Caco-2 (cell line): Measurements from ENCODE around the gene ODAD2. TPM values are rescaled to one million over a fixed set of nuclear protein-coding genes. Genes with fewer than 3 reads are reported as not detected.

ENCODE experiments used
- BruUV-seq: library from RNA; stranded (reverse); fragments of 400-500 nt; replicated peaks from 2 replicates; lab custom pipeline; 2021; lab: Mats Ljungman, UMichigan
- CTCF ChIA-PET: fragments of 300-600 bp; sonication (Branson Sonifier 250); formaldehyde crosslinking; loops from one replicate; lab custom pipeline; 2022; ENCODE audit warnings: antibody characterized with exemption; lab: Charles Lee
- POLR2A ChIA-PET: fragments of 300-600 bp; sonication (Branson Sonifier 250); formaldehyde crosslinking; loops from one replicate; lab custom pipeline; 2022; ENCODE audit warnings: antibody characterized with exemption; lab: Charles Lee
- DNase-seq, 2 experiments: peaks; one replicate each; pipeline versions ENCODE4 v3.0.0 to v3.0.0-alpha.2; 2020 to 2022
- H3K27me3 ChIP-seq: replicated peaks from 2 replicates; pipeline ENCODE4 v1.6.0; 2011; ENCODE audit warnings: low read length; ENCODE audit not compliant: control insufficient read depth, insufficient read depth
- H3K36me3 ChIP-seq: 2 replicates; pipeline ENCODE4 v1.5.1; 2011; ENCODE audit warnings: low read length; ENCODE audit not compliant: control insufficient read depth, insufficient read depth
- H3K4me1 ChIP-seq: fragments of 250-450 bp; sonication (Bioruptor Pico); 2 replicates; pipeline ENCODE4 v1.5.1; 2020; ENCODE audit warnings: mild to moderate bottlenecking
- H3K4me3 ChIP-seq: 2 replicates; pipeline ENCODE4 v1.5.1; 2011; ENCODE audit warnings: low read depth, mild to moderate bottlenecking, control low read depth, low read length
- H3K9me3 ChIP-seq: fragments of 250-450 bp; sonication (Bioruptor Pico); 2 replicates; pipeline ENCODE4 v1.5.1; 2020; ENCODE audit warnings: mild to moderate bottlenecking, moderate library complexity
- H3K27ac Mint-ChIP-seq: one replicate; pipeline ENCODE4 v1.8.0; 2022; ENCODE audit warnings: mixed read lengths; ENCODE audit not compliant: unreplicated experiment
- H3K27me3 Mint-ChIP-seq: one replicate; pipeline ENCODE4 v1.8.0; 2022; ENCODE audit warnings: mixed read lengths; ENCODE audit not compliant: insufficient read depth, unreplicated experiment
- H3K36me3 Mint-ChIP-seq: one replicate; pipeline ENCODE4 v1.8.0; 2022; ENCODE audit warnings: mild to moderate bottlenecking, mixed read lengths; ENCODE audit not compliant: insufficient read depth, unreplicated experiment
- H3K4me1 Mint-ChIP-seq: one replicate; pipeline ENCODE4 v1.8.0; 2022; ENCODE audit warnings: low read depth, mixed read lengths; ENCODE audit not compliant: unreplicated experiment
- H3K4me3 Mint-ChIP-seq: one replicate; pipeline ENCODE4 v1.8.0; 2022; ENCODE audit warnings: mild to moderate bottlenecking, moderate library complexity, mixed read lengths; ENCODE audit not compliant: unreplicated experiment
- H3K9me3 Mint-ChIP-seq: one replicate; pipeline ENCODE4 v1.8.0; 2022; ENCODE audit warnings: mixed read lengths; ENCODE audit not compliant: unreplicated experiment
- intact Hi-C: fragments of 100-400 bp; cut with micrococcal nuclease; formaldehyde crosslinking; loops from one replicate; pipeline ENCODE4 v1.10.0; 2022; ENCODE audit not compliant: unreplicated experiment
- total RNA-seq: library from RNA; stranded (reverse); gene quantifications from 2 replicates; pipeline ENCODE4 v1.2.3, GENCODE V29; 2022
- TF ChIP-seq, protein P1 (sequence below), 2 experiments: fragments of 200-600 bp in 1 of 2; IDR thresholded peaks; 1 replicate in 1 of 2; 2 replicates in 1 of 2; pipeline versions ENCODE4 v1.5.1 to v1.8.0; 2011 to 2022; ENCODE audit warnings: antibody characterized with exemption in 1 of 2, control low read depth in 1 of 2, inconsistent platforms in 1 of 2, low read depth in 1 of 2, low read length in 1 of 2, mild to moderate bottlenecking in 1 of 2, moderate library complexity in 1 of 2; ENCODE audit not compliant: insufficient read depth in 1 of 2, severe bottlenecking in 1 of 2, unreplicated experiment in 1 of 2

ODAD2 gene
- total RNA-seq, 1 experiment from 2014 or later: not detected

GRCh38 chr10:27949528-27950241, 49.2 kb downstream of the ODAD2 start:
- intact Hi-C loops: no loop called here
- no peak overlapping the region for H3K27ac Mint-ChIP-seq
- Histone ChIP-seq H3K27me3 (peaks cover 1% of the 10 kb centered on the region; the same call in 1 of the 2 replicates), H3K4me1 (no peaks in the 10 kb centered on the region), H3K36me3 (no peaks in the 10 kb centered on the region), H3K4me3 (no peak overlapping the region), H3K9me3 (no peaks in the 10 kb centered on the region)
- H3K36me3 Mint-ChIP-seq: no peaks in the 10 kb centered on the region
- POLR2A ChIA-PET: interaction anchor here (0.5 kb wide), 1 partner anchor 435 kb away, joined by 3 read pairs; no protein-coding TSS in a partner anchor
- BruUV-seq: no TSS peak
- no peak overlapping the region for H3K4me3 Mint-ChIP-seq
- no peaks in the 10 kb centered on the region for H3K4me1 Mint-ChIP-seq
- no peaks in the 10 kb centered on the region for H3K9me3 Mint-ChIP-seq
- DNase-seq: no peak
- CTCF ChIA-PET: no interaction called here
- H3K27me3 Mint-ChIP-seq: peaks cover 16% of the 10 kb centered on the region
- TF ChIP-seq, protein P1, sequence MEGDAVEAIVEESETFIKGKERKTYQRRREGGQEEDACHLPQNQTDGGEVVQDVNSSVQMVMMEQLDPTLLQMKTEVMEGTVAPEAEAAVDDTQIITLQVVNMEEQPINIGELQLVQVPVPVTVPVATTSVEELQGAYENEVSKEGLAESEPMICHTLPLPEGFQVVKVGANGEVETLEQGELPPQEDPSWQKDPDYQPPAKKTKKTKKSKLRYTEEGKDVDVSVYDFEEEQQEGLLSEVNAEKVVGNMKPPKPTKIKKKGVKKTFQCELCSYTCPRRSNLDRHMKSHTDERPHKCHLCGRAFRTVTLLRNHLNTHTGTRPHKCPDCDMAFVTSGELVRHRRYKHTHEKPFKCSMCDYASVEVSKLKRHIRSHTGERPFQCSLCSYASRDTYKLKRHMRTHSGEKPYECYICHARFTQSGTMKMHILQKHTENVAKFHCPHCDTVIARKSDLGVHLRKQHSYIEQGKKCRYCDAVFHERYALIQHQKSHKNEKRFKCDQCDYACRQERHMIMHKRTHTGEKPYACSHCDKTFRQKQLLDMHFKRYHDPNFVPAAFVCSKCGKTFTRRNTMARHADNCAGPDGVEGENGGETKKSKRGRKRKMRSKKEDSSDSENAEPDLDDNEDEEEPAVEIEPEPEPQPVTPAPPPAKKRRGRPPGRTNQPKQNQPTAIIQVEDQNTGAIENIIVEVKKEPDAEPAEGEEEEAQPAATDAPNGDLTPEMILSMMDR (IDR thresholded peaks at IDR 0.05; ENCODE audit: insufficient read depth in 1 of 2, low read depth in 1 of 2, low read length in 1 of 2, severe bottlenecking in 1 of 2, unreplicated experiment in 1 of 2): no peak

DNA sequence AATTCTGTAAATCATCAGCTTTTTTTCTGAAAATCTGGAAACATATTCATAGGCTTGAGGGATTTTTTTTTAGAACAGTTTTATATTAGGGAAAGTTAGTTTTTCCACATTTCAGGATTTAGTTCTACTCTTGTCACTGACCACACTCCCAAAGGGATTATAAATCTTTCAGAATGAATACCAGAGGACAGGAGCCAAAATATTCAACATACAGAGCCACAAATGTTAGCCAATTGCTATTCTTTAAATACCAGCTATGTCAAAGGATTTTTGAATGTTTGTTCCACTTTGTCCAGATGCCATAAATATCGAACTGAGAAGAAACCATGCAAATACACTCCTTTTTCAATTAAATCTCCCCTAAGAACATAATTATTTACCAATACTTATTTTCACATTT, 50.7 kb downstream of the ODAD2 start:
- H3K27me3 Mint-ChIP-seq: peaks cover 22% of the 10 kb centered on the region
- ChIA-PET CTCF (no interaction called here), POLR2A (no interaction called here)
- intact Hi-C loops: no loop called here
- Histone ChIP-seq H3K4me1 (no peaks in the 10 kb centered on the region), H3K4me3 (no peak overlapping the region), H3K9me3 (no peaks in the 10 kb centered on the region), H3K36me3 (no peaks in the 10 kb centered on the region), H3K27me3 (peaks cover 3% of the 10 kb centered on the region; the same call in 1 of the 2 replicates)
- H3K4me1 Mint-ChIP-seq: no peaks in the 10 kb centered on the region
- DNase-seq: no peak
- BruUV-seq: no TSS peak
- no peak overlapping the region for H3K27ac Mint-ChIP-seq
- no peak overlapping the region for H3K4me3 Mint-ChIP-seq
- no peaks in the 10 kb centered on the region for H3K9me3 Mint-ChIP-seq
- TF ChIP-seq, protein P1 (IDR thresholded peaks at IDR 0.05; ENCODE audit: insufficient read depth in 1 of 2, low read depth in 1 of 2, low read length in 1 of 2, severe bottlenecking in 1 of 2, unreplicated experiment in 1 of 2): no peak
- no peaks in the 10 kb centered on the region for H3K36me3 Mint-ChIP-seq

- H3K4me3 Mint-ChIP-seq: no peak overlapping the region
Observed at GRCh38 chr10:27947540-27947939, 51.3 kb downstream of the ODAD2 start.

More at GRCh38 chr10:27947540-27947939, 51.3 kb downstream of the ODAD2 start:
- DNase-seq: no peak
- H3K27ac Mint-ChIP-seq: no peak overlapping the region
- no TSS peak for BruUV-seq
- Histone ChIP-seq H3K4me3 (no peak overlapping the region), H3K9me3 (no peaks in the 10 kb centered on the region), H3K27me3 (peaks cover 3% of the 10 kb centered on the region; the same call in 1 of the 2 replicates), H3K4me1 (no peaks in the 10 kb centered on the region), H3K36me3 (no peaks in the 10 kb centered on the region)
- ChIA-PET POLR2A (no interaction called here), CTCF (interaction anchor here (1.2 kb wide), 1 partner anchor 446 kb away, joined by 4 read pairs; no protein-coding TSS in a partner anchor)
- no peaks in the 10 kb centered on the region for H3K4me1 Mint-ChIP-seq
- H3K9me3 Mint-ChIP-seq: no peaks in the 10 kb centered on the region
- intact Hi-C loops: no loop called here
- peaks cover 27% of the 10 kb centered on the region for H3K27me3 Mint-ChIP-seq
- TF ChIP-seq, protein P1 (IDR thresholded peaks at IDR 0.05; ENCODE audit: insufficient read depth in 1 of 2, low read depth in 1 of 2, low read length in 1 of 2, severe bottlenecking in 1 of 2, unreplicated experiment in 1 of 2): no peak
- no peaks in the 10 kb centered on the region for H3K36me3 Mint-ChIP-seq
